ENCODE data around the gene FAM241B. TPM values are rescaled to one million over a fixed set of nuclear protein-coding genes. Genes with fewer than 3 reads are reported as not detected.

FAM241B gene
- total RNA-seq, 1 experiment from 2014 or later = 24.4 TPM

DNA sequence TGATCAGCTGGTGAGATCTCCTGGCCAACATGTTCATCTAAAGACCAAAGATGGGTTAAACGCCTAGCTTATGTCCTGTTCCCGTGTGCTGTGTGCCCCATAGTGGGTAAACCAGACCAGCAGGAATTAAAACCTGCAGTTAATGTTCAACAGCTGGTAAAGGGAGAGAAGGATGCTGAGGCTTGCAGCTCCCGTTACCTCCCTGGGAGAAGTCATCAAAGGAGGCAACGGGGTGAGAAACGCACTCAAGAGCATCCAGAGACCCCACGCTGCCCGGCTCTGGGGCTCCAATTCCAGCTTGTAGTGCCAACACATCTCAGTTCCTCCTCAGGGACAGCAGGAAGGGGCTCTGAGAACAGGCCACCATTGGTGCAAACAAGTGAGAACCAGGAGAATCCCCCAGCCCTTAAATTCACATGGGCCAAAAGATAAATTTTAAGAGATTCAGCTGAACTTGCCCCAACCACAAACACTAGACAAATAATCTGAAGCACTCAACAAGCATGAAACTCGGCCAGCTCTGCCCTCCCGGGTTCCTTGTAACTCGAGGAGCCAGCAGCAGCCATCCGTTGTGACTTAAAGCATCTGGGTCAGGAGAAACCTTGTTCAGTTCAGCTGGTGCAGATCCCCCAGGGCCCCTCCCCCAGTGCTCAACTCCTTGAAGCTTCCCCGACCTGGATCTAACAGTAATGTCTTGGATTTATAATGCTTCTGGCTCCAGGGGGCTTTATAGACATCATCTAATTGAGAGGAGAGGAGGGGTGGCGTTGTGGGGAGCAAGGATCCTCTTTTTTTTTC lies 29.4 kb downstream of the FAM241B start (continued):
- TF ChIP-seq, protein P1, sequence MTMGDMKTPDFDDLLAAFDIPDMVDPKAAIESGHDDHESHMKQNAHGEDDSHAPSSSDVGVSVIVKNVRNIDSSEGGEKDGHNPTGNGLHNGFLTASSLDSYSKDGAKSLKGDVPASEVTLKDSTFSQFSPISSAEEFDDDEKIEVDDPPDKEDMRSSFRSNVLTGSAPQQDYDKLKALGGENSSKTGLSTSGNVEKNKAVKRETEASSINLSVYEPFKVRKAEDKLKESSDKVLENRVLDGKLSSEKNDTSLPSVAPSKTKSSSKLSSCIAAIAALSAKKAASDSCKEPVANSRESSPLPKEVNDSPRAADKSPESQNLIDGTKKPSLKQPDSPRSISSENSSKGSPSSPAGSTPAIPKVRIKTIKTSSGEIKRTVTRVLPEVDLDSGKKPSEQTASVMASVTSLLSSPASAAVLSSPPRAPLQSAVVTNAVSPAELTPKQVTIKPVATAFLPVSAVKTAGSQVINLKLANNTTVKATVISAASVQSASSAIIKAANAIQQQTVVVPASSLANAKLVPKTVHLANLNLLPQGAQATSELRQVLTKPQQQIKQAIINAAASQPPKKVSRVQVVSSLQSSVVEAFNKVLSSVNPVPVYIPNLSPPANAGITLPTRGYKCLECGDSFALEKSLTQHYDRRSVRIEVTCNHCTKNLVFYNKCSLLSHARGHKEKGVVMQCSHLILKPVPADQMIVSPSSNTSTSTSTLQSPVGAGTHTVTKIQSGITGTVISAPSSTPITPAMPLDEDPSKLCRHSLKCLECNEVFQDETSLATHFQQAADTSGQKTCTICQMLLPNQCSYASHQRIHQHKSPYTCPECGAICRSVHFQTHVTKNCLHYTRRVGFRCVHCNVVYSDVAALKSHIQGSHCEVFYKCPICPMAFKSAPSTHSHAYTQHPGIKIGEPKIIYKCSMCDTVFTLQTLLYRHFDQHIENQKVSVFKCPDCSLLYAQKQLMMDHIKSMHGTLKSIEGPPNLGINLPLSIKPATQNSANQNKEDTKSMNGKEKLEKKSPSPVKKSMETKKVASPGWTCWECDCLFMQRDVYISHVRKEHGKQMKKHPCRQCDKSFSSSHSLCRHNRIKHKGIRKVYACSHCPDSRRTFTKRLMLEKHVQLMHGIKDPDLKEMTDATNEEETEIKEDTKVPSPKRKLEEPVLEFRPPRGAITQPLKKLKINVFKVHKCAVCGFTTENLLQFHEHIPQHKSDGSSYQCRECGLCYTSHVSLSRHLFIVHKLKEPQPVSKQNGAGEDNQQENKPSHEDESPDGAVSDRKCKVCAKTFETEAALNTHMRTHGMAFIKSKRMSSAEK (CRISPR knock-in tag; IDR thresholded peaks at IDR 0.05; ENCODE audit: borderline replicate concordance) = no peak
- TF ChIP-seq, protein P2, sequence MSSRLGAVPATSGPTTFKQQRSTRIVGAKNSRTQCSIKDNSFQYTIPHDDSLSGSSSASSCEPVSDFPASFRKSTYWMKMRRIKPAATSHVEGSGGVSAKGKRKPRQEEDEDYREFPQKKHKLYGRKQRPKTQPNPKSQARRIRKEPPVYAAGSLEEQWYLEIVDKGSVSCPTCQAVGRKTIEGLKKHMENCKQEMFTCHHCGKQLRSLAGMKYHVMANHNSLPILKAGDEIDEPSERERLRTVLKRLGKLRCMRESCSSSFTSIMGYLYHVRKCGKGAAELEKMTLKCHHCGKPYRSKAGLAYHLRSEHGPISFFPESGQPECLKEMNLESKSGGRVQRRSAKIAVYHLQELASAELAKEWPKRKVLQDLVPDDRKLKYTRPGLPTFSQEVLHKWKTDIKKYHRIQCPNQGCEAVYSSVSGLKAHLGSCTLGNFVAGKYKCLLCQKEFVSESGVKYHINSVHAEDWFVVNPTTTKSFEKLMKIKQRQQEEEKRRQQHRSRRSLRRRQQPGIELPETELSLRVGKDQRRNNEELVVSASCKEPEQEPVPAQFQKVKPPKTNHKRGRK (CRISPR knock-in tag; IDR thresholded peaks at IDR 0.05; ENCODE audit: borderline replicate concordance) = no peak
- TF ChIP-seq GTF2I (CRISPR knock-in tag; conservative IDR thresholded peaks at IDR 0.05) (no peak), SMAD3 (CRISPR knock-in tag; IDR thresholded peaks at IDR 0.05; ENCODE audit: borderline replicate concordance) (no peak), TP53 (CRISPR knock-in tag; IDR thresholded peaks at IDR 0.05) (no peak), RELA (CRISPR knock-in tag; IDR thresholded peaks at IDR 0.05; ENCODE audit: borderline replicate concordance) (no peak), ZNF671 (CRISPR knock-in tag; IDR thresholded peaks at IDR 0.05) (no peak)
- TF ChIP-seq, protein P3, sequence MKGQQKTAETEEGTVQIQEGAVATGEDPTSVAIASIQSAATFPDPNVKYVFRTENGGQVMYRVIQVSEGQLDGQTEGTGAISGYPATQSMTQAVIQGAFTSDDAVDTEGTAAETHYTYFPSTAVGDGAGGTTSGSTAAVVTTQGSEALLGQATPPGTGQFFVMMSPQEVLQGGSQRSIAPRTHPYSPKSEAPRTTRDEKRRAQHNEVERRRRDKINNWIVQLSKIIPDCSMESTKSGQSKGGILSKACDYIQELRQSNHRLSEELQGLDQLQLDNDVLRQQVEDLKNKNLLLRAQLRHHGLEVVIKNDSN (CRISPR knock-in tag; IDR thresholded peaks at IDR 0.05) = no peak
- TF ChIP-seq, protein P4, sequence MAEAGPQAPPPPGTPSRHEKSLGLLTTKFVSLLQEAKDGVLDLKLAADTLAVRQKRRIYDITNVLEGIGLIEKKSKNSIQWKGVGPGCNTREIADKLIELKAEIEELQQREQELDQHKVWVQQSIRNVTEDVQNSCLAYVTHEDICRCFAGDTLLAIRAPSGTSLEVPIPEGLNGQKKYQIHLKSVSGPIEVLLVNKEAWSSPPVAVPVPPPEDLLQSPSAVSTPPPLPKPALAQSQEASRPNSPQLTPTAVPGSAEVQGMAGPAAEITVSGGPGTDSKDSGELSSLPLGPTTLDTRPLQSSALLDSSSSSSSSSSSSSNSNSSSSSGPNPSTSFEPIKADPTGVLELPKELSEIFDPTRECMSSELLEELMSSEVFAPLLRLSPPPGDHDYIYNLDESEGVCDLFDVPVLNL (CRISPR knock-in tag; IDR thresholded peaks at IDR 0.05; ENCODE audit: borderline replicate concordance, low read depth) = no peak
- TF ChIP-seq, protein P5, sequence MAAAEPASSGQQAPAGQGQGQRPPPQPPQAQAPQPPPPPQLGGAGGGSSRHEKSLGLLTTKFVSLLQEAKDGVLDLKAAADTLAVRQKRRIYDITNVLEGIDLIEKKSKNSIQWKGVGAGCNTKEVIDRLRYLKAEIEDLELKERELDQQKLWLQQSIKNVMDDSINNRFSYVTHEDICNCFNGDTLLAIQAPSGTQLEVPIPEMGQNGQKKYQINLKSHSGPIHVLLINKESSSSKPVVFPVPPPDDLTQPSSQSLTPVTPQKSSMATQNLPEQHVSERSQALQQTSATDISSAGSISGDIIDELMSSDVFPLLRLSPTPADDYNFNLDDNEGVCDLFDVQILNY (CRISPR knock-in tag; IDR thresholded peaks at IDR 0.05) = no peak
- TF ChIP-seq, protein P6, sequence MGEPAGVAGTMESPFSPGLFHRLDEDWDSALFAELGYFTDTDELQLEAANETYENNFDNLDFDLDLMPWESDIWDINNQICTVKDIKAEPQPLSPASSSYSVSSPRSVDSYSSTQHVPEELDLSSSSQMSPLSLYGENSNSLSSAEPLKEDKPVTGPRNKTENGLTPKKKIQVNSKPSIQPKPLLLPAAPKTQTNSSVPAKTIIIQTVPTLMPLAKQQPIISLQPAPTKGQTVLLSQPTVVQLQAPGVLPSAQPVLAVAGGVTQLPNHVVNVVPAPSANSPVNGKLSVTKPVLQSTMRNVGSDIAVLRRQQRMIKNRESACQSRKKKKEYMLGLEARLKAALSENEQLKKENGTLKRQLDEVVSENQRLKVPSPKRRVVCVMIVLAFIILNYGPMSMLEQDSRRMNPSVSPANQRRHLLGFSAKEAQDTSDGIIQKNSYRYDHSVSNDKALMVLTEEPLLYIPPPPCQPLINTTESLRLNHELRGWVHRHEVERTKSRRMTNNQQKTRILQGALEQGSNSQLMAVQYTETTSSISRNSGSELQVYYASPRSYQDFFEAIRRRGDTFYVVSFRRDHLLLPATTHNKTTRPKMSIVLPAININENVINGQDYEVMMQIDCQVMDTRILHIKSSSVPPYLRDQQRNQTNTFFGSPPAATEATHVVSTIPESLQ (CRISPR knock-in tag; IDR thresholded peaks at IDR 0.05) = no peak

DNA sequence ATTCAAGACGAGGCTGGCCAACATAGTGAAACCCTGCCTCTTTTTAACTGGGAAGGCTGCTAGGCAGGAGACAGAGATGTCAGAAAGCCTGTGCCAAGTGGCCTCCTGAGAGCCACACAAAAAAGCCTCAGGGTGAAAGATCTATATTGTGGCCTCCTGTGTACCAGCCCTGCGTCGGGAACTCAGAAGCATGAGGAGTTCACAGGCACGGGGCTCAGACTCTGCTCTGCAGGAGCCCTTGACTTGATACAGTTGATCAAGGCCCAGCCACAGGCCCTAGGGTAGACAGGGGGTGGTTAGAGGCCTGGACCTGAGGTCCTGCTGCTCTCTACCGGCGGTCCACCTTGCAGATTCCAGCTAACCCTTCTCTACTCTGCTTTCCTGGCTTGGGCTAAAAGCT lies 30.2 kb downstream of the FAM241B start:
- CTCF ChIA-PET = interaction anchor here (0.5 to 16.1 kb wide), 7 partner anchors 11 to 561 kb away, joined by 3 to 256 read pairs (median 4); no protein-coding TSS in a partner anchor
- H3K4me1 Mint-ChIP-seq = peaks cover 47% of the 10 kb centered on the region
- H3K27ac Mint-ChIP-seq = no peak overlapping the region
- POLR2A ChIA-PET = no interaction called here
- no peak overlapping the region for H3K4me3 Mint-ChIP-seq
- no peaks in the 10 kb centered on the region for H3K36me3 Mint-ChIP-seq
- ATAC-seq (no peak), DNase-seq (ENCODE audit: low spot score) (no peak)
- H3K9me3 Mint-ChIP-seq = no peaks in the 10 kb centered on the region
- TF ChIP-seq, protein P1 (CRISPR knock-in tag; IDR thresholded peaks at IDR 0.05; ENCODE audit: borderline replicate concordance) = no peak
- peaks cover 5% of the 10 kb centered on the region for H3K27me3 Mint-ChIP-seq (ENCODE audit: low read depth)

Data from WTC11 (cell line).